ENCODE data around the gene MTERF4. TPM values are rescaled to one million over a fixed set of nuclear protein-coding genes. Genes with fewer than 3 reads are reported as not detected.
A peak's percentile ranks its signal among the peaks of the same experiment; 100 is the strongest.

The MTERF4 gene
- polyA plus RNA-seq, 3 donors: 15.5 to 37.4 (median 17.8) TPM

DNA sequence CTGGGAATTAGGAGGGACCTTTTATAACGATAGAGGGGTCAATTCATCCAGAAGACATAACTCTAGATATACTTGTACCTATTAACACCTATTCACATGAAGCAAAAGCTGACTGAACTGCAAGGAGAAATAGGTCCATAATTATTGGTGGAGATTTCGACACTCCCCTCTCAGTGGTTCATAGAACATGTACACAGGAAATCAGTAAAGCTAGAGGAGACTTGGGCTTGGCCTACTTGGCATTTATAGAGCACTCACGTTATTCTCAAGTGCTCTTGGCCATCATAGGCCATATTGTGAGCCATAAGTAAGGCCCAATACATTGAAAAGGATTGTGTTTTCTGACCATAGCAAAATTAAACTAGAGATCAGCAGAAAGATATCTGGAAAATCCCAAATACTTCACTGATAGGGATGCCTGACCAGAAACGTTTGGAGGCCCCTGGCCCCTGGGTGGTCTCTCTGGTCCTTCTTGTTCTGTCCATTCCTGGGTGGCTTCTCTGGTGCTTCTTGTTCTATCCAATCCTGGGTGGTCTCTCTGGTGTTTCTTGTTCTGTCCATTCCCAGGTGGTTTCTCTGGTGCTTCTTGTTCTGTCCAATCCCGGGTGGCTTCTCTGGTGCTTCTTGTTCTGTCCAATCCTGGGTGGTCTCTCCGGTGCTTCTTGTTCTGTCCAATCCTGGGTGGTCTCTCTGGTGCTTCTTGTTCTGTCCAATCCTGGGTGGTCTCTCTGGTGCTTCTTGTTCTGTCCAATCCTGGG lies 54.7 kb downstream of the MTERF4 start:
- H3K27ac Mint-ChIP-seq: peak overlapping the region in 1 of 7 donors; percentile 26
- TF ChIP-seq, protein P1, sequence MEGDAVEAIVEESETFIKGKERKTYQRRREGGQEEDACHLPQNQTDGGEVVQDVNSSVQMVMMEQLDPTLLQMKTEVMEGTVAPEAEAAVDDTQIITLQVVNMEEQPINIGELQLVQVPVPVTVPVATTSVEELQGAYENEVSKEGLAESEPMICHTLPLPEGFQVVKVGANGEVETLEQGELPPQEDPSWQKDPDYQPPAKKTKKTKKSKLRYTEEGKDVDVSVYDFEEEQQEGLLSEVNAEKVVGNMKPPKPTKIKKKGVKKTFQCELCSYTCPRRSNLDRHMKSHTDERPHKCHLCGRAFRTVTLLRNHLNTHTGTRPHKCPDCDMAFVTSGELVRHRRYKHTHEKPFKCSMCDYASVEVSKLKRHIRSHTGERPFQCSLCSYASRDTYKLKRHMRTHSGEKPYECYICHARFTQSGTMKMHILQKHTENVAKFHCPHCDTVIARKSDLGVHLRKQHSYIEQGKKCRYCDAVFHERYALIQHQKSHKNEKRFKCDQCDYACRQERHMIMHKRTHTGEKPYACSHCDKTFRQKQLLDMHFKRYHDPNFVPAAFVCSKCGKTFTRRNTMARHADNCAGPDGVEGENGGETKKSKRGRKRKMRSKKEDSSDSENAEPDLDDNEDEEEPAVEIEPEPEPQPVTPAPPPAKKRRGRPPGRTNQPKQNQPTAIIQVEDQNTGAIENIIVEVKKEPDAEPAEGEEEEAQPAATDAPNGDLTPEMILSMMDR (IDR thresholded peaks at IDR 0.05): no peak
- intact Hi-C loops (cut with micrococcal nuclease): no loop called here

More for the DNA sequence above, 54.7 kb downstream of the MTERF4 start:
- no peaks in the 10 kb centered on the region for H3K79me2 ChIP-seq (ENCODE audit: insufficient read depth, low read length)
- no peak overlapping the region for H3K4me3 ChIP-seq (replicated peaks in 1 of 3; ENCODE audit: low read depth in 2 of 3, low read length in 3 of 3)
- H3K9me3 ChIP-seq (replicated peaks in 1 of 2; ENCODE audit: control insufficient read depth in 1 of 2, insufficient read depth in 1 of 2, low read length in 2 of 2): no peaks in the 10 kb centered on the region
- H2AFZ ChIP-seq (ENCODE audit: insufficient read depth, low read depth, low read length, poor library complexity, severe bottlenecking): no peak overlapping the region
- no peak overlapping the region for H3K9ac ChIP-seq (ENCODE audit: insufficient read depth, low read length, poor library complexity, severe bottlenecking)
- no peak overlapping the region for H3K4me2 ChIP-seq (replicated peaks; ENCODE audit: extremely low read depth, low read length, poor library complexity, severe bottlenecking)
- H4K20me1 ChIP-seq (ENCODE audit: insufficient read depth, low read length): no peaks in the 10 kb centered on the region
- no peaks in the 10 kb centered on the region for H3K4me1 ChIP-seq (ENCODE audit: control insufficient read depth in 1 of 2, insufficient read depth in 2 of 2, low read length in 2 of 2)
- no peaks in the 10 kb centered on the region for H3K27me3 ChIP-seq (ENCODE audit: control insufficient read depth in 2 of 2, insufficient read depth in 2 of 2, low read length in 2 of 2)
- H3K4me1 Mint-ChIP-seq: no peaks in the 10 kb centered on the region
- DNase-seq: no peak
- peaks cover 2 to 4% (median 2%) of the 10 kb centered on the region in 3 donors for H3K27me3 Mint-ChIP-seq (ENCODE audit: low read depth in 3 of 3)
- WGBS (ENCODE audit: insufficient coverage): 94% methylated on average over 3 of the region's 6 CpGs
- H3K36me3 Mint-ChIP-seq: no peaks in the 10 kb centered on the region
- H3K27ac ChIP-seq (ENCODE audit: low read depth in 1 of 2, low read length in 2 of 2): no peak overlapping the region
- H3K4me3 Mint-ChIP-seq: no peak overlapping the region
- H3K9me3 Mint-ChIP-seq: peaks cover 0 to 5% (median 0%) of the 10 kb centered on the region in 7 donors
- H3K36me3 ChIP-seq (replicated peaks in 1 of 2; ENCODE audit: control insufficient read depth in 1 of 2, insufficient read depth in 2 of 2, low read length in 2 of 2): no peaks in the 10 kb centered on the region

Small RNA genes lying within 50 kb of the gene (small RNA-seq; reads per million reads assigned to genes)
- not detected for gene AC005237.2 (ENCODE audit: insufficient read length, low read depth)

Other genes with a start within 250 kb of the MTERF4 start
- not detected for gene AGXT, start 233.5 kb downstream of the MTERF4 start, polyA plus RNA-seq
- not detected for gene MAB21L4, start 206.1 kb downstream of the MTERF4 start, polyA plus RNA-seq
- under 1 TPM in 1 of 3 donors, not detected in 2; 0.15 TPM for gene CROCC2, start 196.0 kb downstream of the MTERF4 start, polyA plus RNA-seq
- 1 to 10 TPM in 1 of 3 donors, under 1 TPM in 2; 0.02 to 3.4 (median 0.12) TPM for gene SNED1, start 103.7 kb downstream of the MTERF4 start, polyA plus RNA-seq
- gene PASK, start 47.2 kb upstream of the MTERF4 start, polyA plus RNA-seq: 1 to 10 TPM in 1 of 3 donors, under 1 TPM in 2; 0.56 to 4.3 (median 0.70) TPM
- 100 to 1,000 TPM in 1 of 3 donors, 10 to 100 TPM in 2; 54.9 to 102 (median 84.4) TPM for gene PPP1R7, start 48.2 kb upstream of the MTERF4 start, polyA plus RNA-seq
- gene ANO7, start 86.4 kb upstream of the MTERF4 start, polyA plus RNA-seq: under 1 TPM in 1 of 3 donors, not detected in 2; 0.03 TPM
- gene HDLBP, start 213.4 kb upstream of the MTERF4 start, polyA plus RNA-seq: 10 to 100 TPM; 50.4 to 73.1 (median 69.9) TPM
- 100 to 1,000 TPM; 195 to 207 (median 203) TPM for gene SEPTIN2, start 213.6 kb upstream of the MTERF4 start, polyA plus RNA-seq